Measurements from ENCODE around the gene TAOK3. TPM values are rescaled to one million over a fixed set of nuclear protein-coding genes. Genes with fewer than 3 reads are reported as not detected.

TAOK3 gene
- total and polyA plus RNA-seq, 2 donors (not counting 3 experiments of a cell fraction or from before 2014, with no cell fraction given) = 11.3 to 23.1 TPM

DNA sequence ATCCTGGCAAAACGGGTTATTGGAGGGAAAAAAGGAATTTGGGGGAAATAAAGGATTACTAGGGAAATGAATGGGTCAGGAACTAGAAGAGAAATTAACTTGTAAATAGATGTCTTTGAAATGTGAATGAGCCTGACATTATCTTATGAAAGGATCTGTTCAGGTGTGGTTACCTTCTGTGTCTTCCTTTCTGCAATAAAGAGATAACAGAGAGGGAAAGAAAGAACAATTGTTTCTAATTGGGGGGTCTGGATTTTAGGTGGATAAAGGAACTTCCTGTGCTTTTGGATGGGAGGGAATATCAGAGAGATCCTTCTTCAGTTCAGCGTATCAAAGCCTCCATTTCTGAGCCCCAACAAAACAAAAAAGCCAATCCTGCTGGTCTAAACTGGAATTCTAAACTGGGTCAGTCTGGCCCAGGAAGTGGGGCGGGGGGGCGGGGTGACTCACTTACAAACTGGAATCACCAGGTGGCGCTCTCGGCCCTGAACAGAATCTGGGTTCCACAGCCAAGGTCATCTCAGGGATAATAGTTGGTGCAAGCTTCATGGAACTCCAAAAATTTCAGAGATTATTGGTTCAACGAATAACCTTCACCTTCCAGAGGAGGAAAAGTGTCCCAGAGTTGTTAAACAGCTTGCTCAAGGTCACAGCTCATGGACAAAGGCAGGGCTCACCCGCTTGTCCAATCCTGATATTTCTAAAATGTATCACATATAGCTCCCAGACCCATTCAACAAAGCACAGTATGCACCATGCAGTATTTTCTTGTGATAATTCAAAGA is 251.9 kb downstream of the TAOK3 start:
- dilution Hi-C loops (cut with MboI; ENCODE audit: extremely low pct_ligation_motif_present, low sequenced_read_pairs) = no loop called here

More for the DNA sequence above, 251.9 kb downstream of the TAOK3 start:
- peak; percentile 88 for FAIRE-seq
- ChIA-PET POLR2A (no interaction called here), CTCF (interaction anchor here (0.6 to 4.1 kb wide), 28 partner anchors 8 to 1292 kb away, joined by 3 to 60 read pairs (median 4); partner anchors contain the start of genes PEBP1, SUDS3, TAOK3 and VSIG10)
- Histone ChIP-seq H3K9me1 (replicated peaks; ENCODE audit: control insufficient read depth, extremely low read depth, insufficient read depth, low read length) (no peaks in the 10 kb centered on the region), H3K9me3 (replicated peaks; ENCODE audit: control insufficient read depth, insufficient read depth, low read length) (no peaks in the 10 kb centered on the region), H3K27ac (ENCODE audit: insufficient read depth, low read depth, low read length) (peak overlapping the region; percentile 24), H2AFZ (ENCODE audit: low read depth, low read length) (peak overlapping the region; percentile 54), H3K4me2 (ENCODE audit: insufficient read depth, low read length) (no peak overlapping the region), H3K79me2 (ENCODE audit: control insufficient read depth, insufficient read depth, low read length) (no peaks in the 10 kb centered on the region), H3K36me3 (ENCODE audit: control insufficient read depth in 2 of 2, extremely low read depth in 1 of 2, insufficient read depth in 2 of 2, low read length in 2 of 2) (no peaks in the 10 kb centered on the region), H3K4me3 (replicated peaks in 1 of 3; ENCODE audit: insufficient read depth in 1 of 3, low read depth in 1 of 3, low read length in 3 of 3) (no peak overlapping the region), H3K9ac (replicated peaks; ENCODE audit: extremely low read depth, insufficient read depth, low read length) (peak overlapping the region; percentile 69), H4K20me1 (replicated peaks; ENCODE audit: control insufficient read depth, extremely low read depth, insufficient read depth, low read length) (no peaks in the 10 kb centered on the region), H3K27me3 (ENCODE audit: control insufficient read depth in 2 of 2, insufficient read depth in 2 of 2, low read length in 2 of 2) (no peaks in the 10 kb centered on the region), H3K4me1 (ENCODE audit: control insufficient read depth, extremely low read depth, insufficient read depth, low read length) (no peaks in the 10 kb centered on the region)
- BruUV-seq (replicated peaks) = no TSS peak
- DNase-seq (ENCODE audit: low read depth, low spot score) = peak; percentile 52
- intact Hi-C loops (cut with micrococcal nuclease) = loop anchor here (1.0 to 5.0 kb wide), 5 partner anchors 16 to 917 kb away; partner anchors contain the start of genes PEBP1, SUDS3 and VSIG10
- TF ChIP-seq FOS (IDR thresholded peaks at IDR 0.05; ENCODE audit: borderline replicate concordance, insufficient read depth, low read length) = no peak
- TF ChIP-seq EZH2 (IDR thresholded peaks at IDR 0.05; ENCODE audit: borderline replicate concordance, low read depth, low read length, severe bottlenecking) = no peak
- no peak for TF ChIP-seq MYC (IDR thresholded peaks at IDR 0.05; ENCODE audit: low read depth, low read length)
- TF ChIP-seq CTCF (IDR thresholded peaks at IDR 0.05; ENCODE audit: extremely low read depth in 1 of 2, insufficient read depth in 1 of 2, low read depth in 1 of 2, low read length in 2 of 2) = peak; percentile 22 to 67
- TF ChIP-seq GATA2 (IDR thresholded peaks at IDR 0.05; ENCODE audit: insufficient read depth, insufficient read length, low read depth, low read length) = no peak
- no peak for TF ChIP-seq POLR2AphosphoS5 (IDR thresholded peaks at IDR 0.05; ENCODE audit: insufficient read depth, low read depth, low read length)

Measured in endothelial cell of umbilical vein (primary cell).